ENCODE results near the gene GLIS1. TPM values are rescaled to one million over a fixed set of nuclear protein-coding genes. Genes with fewer than 3 reads are reported as not detected.

Gene GLIS1
- total and polyA plus RNA-seq, 2 of the 8 experiments (the other 6 are each of a cell fraction or from before 2014, with no cell fraction given) = 0.15 to 0.22 TPM

DNA sequence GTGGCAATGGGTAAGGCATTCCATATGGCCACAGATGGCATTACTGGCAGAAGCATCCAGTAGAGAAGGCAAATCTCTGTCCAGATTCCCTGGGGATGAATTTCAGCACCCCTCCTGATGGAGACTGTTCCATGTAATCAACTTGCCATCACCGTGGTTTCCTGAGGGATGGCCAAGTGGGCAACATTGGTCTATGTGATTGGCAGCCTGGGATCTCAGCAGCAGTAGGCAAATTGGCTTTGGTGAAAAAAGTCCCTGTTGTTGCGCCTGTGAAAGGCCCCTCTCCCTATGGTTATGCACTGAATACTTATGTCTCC lies 260.5 kb downstream of the GLIS1 start (continued):
- no peak for TF ChIP-seq KDM5A (IDR thresholded peaks at IDR 0.05; ENCODE audit: low read length)

All from H1 (cell line).